HEK293 (cell line): ENCODE measurements around the gene HPS6.
A peak's percentile ranks its signal among the peaks of the same experiment; 100 is the strongest.

Source experiments
- FEZF1 ChIP-seq: fragments of 450-650 bp; formaldehyde crosslinking; IDR thresholded peaks from 2 replicates; pipeline ENCODE4 v1.5.1; 2016; ENCODE audit warnings: missing biosample characterization, missing genetic modification characterization
- HIC1 ChIP-seq: fragments of 450-650 bp; formaldehyde crosslinking; IDR thresholded peaks from 2 replicates; pipeline ENCODE4 v1.5.1; 2016; ENCODE audit warnings: missing biosample characterization, missing genetic modification characterization
- REST ChIP-seq: fragments of 450-650 bp; formaldehyde crosslinking; IDR thresholded peaks from 2 replicates; pipeline ENCODE4 v1.5.1; 2016; ENCODE audit warnings: missing biosample characterization, missing genetic modification characterization
- SALL2 ChIP-seq: fragments of 450-650 bp; formaldehyde crosslinking; IDR thresholded peaks from 2 replicates; pipeline ENCODE4 v1.5.0; 2017; ENCODE audit warnings: missing biosample characterization, mild to moderate bottlenecking, missing genetic modification characterization, borderline replicate concordance
- SP7 ChIP-seq: fragments of 450-650 bp; formaldehyde crosslinking; IDR thresholded peaks from 2 replicates; pipeline ENCODE4 v1.5.1; 2016; ENCODE audit warnings: missing biosample characterization, missing genetic modification characterization
- TCF7L2 ChIP-seq: IDR thresholded peaks from 2 replicates; pipeline ENCODE4 v1.6.1; 2011; ENCODE audit warnings: low read depth, mild to moderate bottlenecking, inconsistent platforms, low read length, moderate library complexity, borderline replicate concordance
- ZBTB1 ChIP-seq: fragments of 450-650 bp; formaldehyde crosslinking; IDR thresholded peaks from 2 replicates; pipeline ENCODE4 v1.5.1; 2016; ENCODE audit warnings: missing biosample characterization, missing genetic modification characterization
- ZBTB10 ChIP-seq: fragments of 450-650 bp; formaldehyde crosslinking; IDR thresholded peaks from 2 replicates; pipeline ENCODE4 v1.5.1; 2016; ENCODE audit warnings: missing biosample characterization, missing genetic modification characterization
- ZBTB49 ChIP-seq: fragments of 450-650 bp; formaldehyde crosslinking; IDR thresholded peaks from 2 replicates; pipeline ENCODE4 v1.5.1; 2016; ENCODE audit warnings: missing biosample characterization, missing genetic modification characterization, low read depth
- ZFP41 ChIP-seq: fragments of 450-650 bp; formaldehyde crosslinking; IDR thresholded peaks from 2 replicates; pipeline ENCODE4 v1.5.1; 2016; ENCODE audit warnings: missing biosample characterization, missing genetic modification characterization, borderline replicate concordance
- ZFP69B ChIP-seq: fragments of 450-650 bp; formaldehyde crosslinking; IDR thresholded peaks from 2 replicates; pipeline ENCODE4 v1.5.1; 2016; ENCODE audit warnings: missing biosample characterization, missing genetic modification characterization
- ZNF132 ChIP-seq: fragments of 450-650 bp; formaldehyde crosslinking; IDR thresholded peaks from 2 replicates; pipeline ENCODE4 v1.5.1; 2017; ENCODE audit warnings: missing biosample characterization, missing genetic modification characterization, borderline replicate concordance
- ZNF138 ChIP-seq: fragments of 450-650 bp; formaldehyde crosslinking; IDR thresholded peaks from 2 replicates; pipeline ENCODE4 v1.5.1; 2016; ENCODE audit warnings: missing biosample characterization, missing genetic modification characterization, borderline replicate concordance
- ZNF169 ChIP-seq: fragments of 450-650 bp; formaldehyde crosslinking; IDR thresholded peaks from 2 replicates; pipeline ENCODE4 v1.5.1; 2016; ENCODE audit warnings: missing biosample characterization, missing genetic modification characterization
- ZNF19 ChIP-seq: fragments of 450-650 bp; formaldehyde crosslinking; IDR thresholded peaks from 2 replicates; pipeline ENCODE4; 2016; ENCODE audit warnings: missing biosample characterization, missing genetic modification characterization, low read depth
- ZNF214 ChIP-seq: fragments of 450-650 bp; formaldehyde crosslinking; IDR thresholded peaks from 2 replicates; pipeline ENCODE4 v1.5.1; 2017; ENCODE audit warnings: missing biosample characterization, mild to moderate bottlenecking, missing genetic modification characterization, borderline replicate concordance
- ZNF341 ChIP-seq: fragments of 450-650 bp; formaldehyde crosslinking; IDR thresholded peaks from 2 replicates; pipeline ENCODE4; 2016; ENCODE audit warnings: low read depth, missing biosample characterization, missing genetic modification characterization
- ZNF426 ChIP-seq: fragments of 450-650 bp; formaldehyde crosslinking; IDR thresholded peaks from 2 replicates; pipeline ENCODE4 v1.5.1; 2017; ENCODE audit warnings: missing biosample characterization, missing genetic modification characterization, mild to moderate bottlenecking, inconsistent platforms, moderate library complexity
- ZNF518A ChIP-seq: fragments of 450-650 bp; formaldehyde crosslinking; conservative IDR thresholded peaks from 2 replicates; pipeline ENCODE4 v1.5.1; 2016; ENCODE audit warnings: low read depth, missing biosample characterization, missing genetic modification characterization
- ZNF530 ChIP-seq: fragments of 450-650 bp; formaldehyde crosslinking; IDR thresholded peaks from 2 replicates; pipeline ENCODE4 v1.5.1; 2016; ENCODE audit warnings: low read depth, missing biosample characterization, missing genetic modification characterization
- ZNF560 ChIP-seq: fragments of 450-650 bp; formaldehyde crosslinking; IDR thresholded peaks from 2 replicates; pipeline ENCODE4 v1.5.1; 2017; ENCODE audit warnings: missing biosample characterization, missing genetic modification characterization, borderline replicate concordance
- ZSCAN16 ChIP-seq: fragments of 450-650 bp; formaldehyde crosslinking; IDR thresholded peaks from 2 replicates; pipeline ENCODE4 v1.5.1; 2016; ENCODE audit warnings: missing biosample characterization, missing genetic modification characterization
- ZXDB ChIP-seq: fragments of 450-650 bp; formaldehyde crosslinking; IDR thresholded peaks from 2 replicates; pipeline ENCODE4 v1.5.1; 2016; ENCODE audit warnings: missing biosample characterization, missing genetic modification characterization

The HPS6 gene

GRCh38 chr10:102064868-102065560 lies at the start of gene HPS6 (continued):
- TF ChIP-seq ZNF518A (tag by site-specific recombination): no peak
- TF ChIP-seq ZNF530: no peak
- no peak for TF ChIP-seq ZBTB49 (tag by site-specific recombination)
- TF ChIP-seq ZFP41 (tag by site-specific recombination): no peak
- TF ChIP-seq ZFP69B (tag by site-specific recombination): no peak; the same call in 1 of the 2 replicates
- peak; percentile 86 for TF ChIP-seq ZXDB (tag by site-specific recombination)
- TF ChIP-seq ZBTB10 (tag by site-specific recombination): peak; percentile 70
- TF ChIP-seq ZNF19 (tag by site-specific recombination): no peak
- no peak for TF ChIP-seq ZNF214 (tag by site-specific recombination)
- no peak for TF ChIP-seq ZNF560 (tag by site-specific recombination)
- no peak; the same call in 1 of the 2 replicates for TF ChIP-seq REST (tag by site-specific recombination)
- peak; percentile 59 for TF ChIP-seq ZNF341 (tag by site-specific recombination)
- TF ChIP-seq ZNF132 (tag by site-specific recombination): no peak
- TF ChIP-seq HIC1 (tag by site-specific recombination): peak; percentile 67; the same call in 1 of the 2 replicates
- no peak for TF ChIP-seq ZNF138 (tag by site-specific recombination)
- no peak for TF ChIP-seq ZNF169 (tag by site-specific recombination)
- no peak for TF ChIP-seq FEZF1 (tag by site-specific recombination)
- TF ChIP-seq TCF7L2: no peak
- no peak for TF ChIP-seq SALL2 (tag by site-specific recombination)
- no peak for TF ChIP-seq ZNF426 (tag by site-specific recombination)
- TF ChIP-seq SP7 (tag by site-specific recombination): peak; percentile 63; the same call in 1 of the 2 replicates
- TF ChIP-seq ZSCAN16: no peak
- no peak for TF ChIP-seq ZBTB1 (tag by site-specific recombination)
